Measurements from ENCODE around the gene FAM174C.

GRCh38 chr19:1255186-1256161 is 19.9 kb upstream of the FAM174C start:
- TF ChIP-seq CTCF (IDR thresholded peaks at IDR 0.05) (no peak), POLR2A (IDR thresholded peaks at IDR 0.05) (peak in 1 of 2 donors; percentile 8)
